HS-5 (cell line): ENCODE results near the gene CLEC1A.

Experiments used
- DNase-seq: peaks from one replicate; pipeline ENCODE4 v3.0.0-alpha.2; 2012; ENCODE audit warnings: low read depth

The CLEC1A gene

GRCh38 chr12:10098791-10099190, at the start of gene CLEC1A:
Gene CLEC1A (minus strand): TSS chr12:10098985. CDS start chr12:10098922, 63 bp downstream.
- DNase-seq = no peak

GRCh38 chr12:10147714-10148403, 49.1 kb upstream of the CLEC1A start:
- DNase-seq = no peak

GRCh38 chr12:10142976-10143589, 44.3 kb upstream of the CLEC1A start:
- no peak for DNase-seq

- DNase-seq = peak; percentile 34
Observed at GRCh38 chr12:10140001-10140400, 41.2 kb upstream of the CLEC1A start.

GRCh38 chr12:10136637-10137205, 37.9 kb upstream of the CLEC1A start:
- no peak for DNase-seq

- no peak for DNase-seq
Observed at GRCh38 chr12:10135126-10135525, 36.3 kb upstream of the CLEC1A start.

GRCh38 chr12:10132850-10133370, 34.1 kb upstream of the CLEC1A start:
- no peak for DNase-seq

GRCh38 chr12:10131111-10131690, 32.4 kb upstream of the CLEC1A start:
- DNase-seq = no peak

- no peak for DNase-seq
Observed at GRCh38 chr12:10130042-10130441, 31.3 kb upstream of the CLEC1A start, which contains the start of gene CLEC7A. Gene CLEC7A (minus strand): TSS chr12:10130199. CDS start chr12:10130082, 117 bp downstream.

GRCh38 chr12:10128687-10129086, 29.9 kb upstream of the CLEC1A start:
- no peak for DNase-seq

- DNase-seq = no peak
Observed at GRCh38 chr12:10126413-10126812, 27.6 kb upstream of the CLEC1A start.

GRCh38 chr12:10122689-10123088, 23.9 kb upstream of the CLEC1A start:
- DNase-seq = no peak

- no peak for DNase-seq
Observed at GRCh38 chr12:10121278-10121677, 22.5 kb upstream of the CLEC1A start.

GRCh38 chr12:10119066-10119465, 20.3 kb upstream of the CLEC1A start:
- no peak for DNase-seq

GRCh38 chr12:10115890-10116289, 17.1 kb upstream of the CLEC1A start:
- no peak for DNase-seq

GRCh38 chr12:10115311-10115710, 16.5 kb upstream of the CLEC1A start:
- DNase-seq = no peak

GRCh38 chr12:10113920-10114319, 15.1 kb upstream of the CLEC1A start:
- no peak for DNase-seq

- no peak for DNase-seq
Observed at GRCh38 chr12:10113075-10113474, 14.3 kb upstream of the CLEC1A start.

GRCh38 chr12:10111451-10111850, 12.7 kb upstream of the CLEC1A start:
- no peak for DNase-seq

GRCh38 chr12:10110256-10110844, 11.6 kb upstream of the CLEC1A start:
- no peak for DNase-seq

- DNase-seq = no peak
Observed at GRCh38 chr12:10102322-10102721, 3.5 kb upstream of the CLEC1A start.

- DNase-seq = no peak
Observed at GRCh38 chr12:10101648-10102220, 2.9 kb upstream of the CLEC1A start.
